ENCODE measurements around the gene RASA3. TPM values are rescaled to one million over a fixed set of nuclear protein-coding genes. Genes with fewer than 3 reads are reported as not detected.

Gene RASA3
- total and polyA plus RNA-seq, 2 of the 4 experiments (the other 2 are of a cell fraction), result 21.0 to 31.4 TPM

GRCh38 chr13:114092468-114092867 is 40.0 kb downstream of the RASA3 start:
- Histone ChIP-seq H3K4me2 (ENCODE audit: low read depth, low read length) (no peak overlapping the region), H2BK120ac (ENCODE audit: low read depth, low read length) (no peak overlapping the region), H3K4me3 (ENCODE audit: insufficient read depth, low read depth, low read length) (no peak overlapping the region), H2AK5ac (ENCODE audit: low read depth, low read length) (no peak overlapping the region), H2BK5ac (ENCODE audit: low read depth, low read length, poor library complexity, severe bottlenecking) (no peak overlapping the region), H3K9ac (ENCODE audit: low read depth, low read length) (no peak overlapping the region), H3K4me1 (ENCODE audit: control insufficient read depth, insufficient read depth, low read length) (peaks cover 11% of the 10 kb centered on the region), H3K9me1 (ENCODE audit: insufficient read depth, low read length) (peaks cover 19% of the 10 kb centered on the region), H2BK20ac (ENCODE audit: low read depth, low read length) (no peak overlapping the region), H3K56ac (ENCODE audit: extremely low read depth, insufficient read depth, low read length) (no peak overlapping the region), H2BK15ac (ENCODE audit: low read depth, low read length) (no peak overlapping the region), H3K36me3 (ENCODE audit: control insufficient read depth, insufficient read depth, low read length) (peaks cover 7% of the 10 kb centered on the region), H3K4ac (ENCODE audit: low read depth, low read length) (no peak overlapping the region), H3K27me3 (ENCODE audit: control insufficient read depth, insufficient read depth, low read length) (no peaks in the 10 kb centered on the region), H2AK9ac (replicated peaks; ENCODE audit: low read depth, low read length, poor library complexity) (no peak overlapping the region), H3K18ac (ENCODE audit: low read depth, low read length) (no peak overlapping the region), H3K27ac (ENCODE audit: insufficient read depth, low read length) (no peak overlapping the region), H2AFZ (replicated peaks; ENCODE audit: low read length, poor library complexity) (no peak overlapping the region), H4K91ac (ENCODE audit: insufficient read depth, low read depth, low read length) (no peak overlapping the region), H3K14ac (replicated peaks; ENCODE audit: low read depth, low read length) (no peak overlapping the region), H3K9me3 (ENCODE audit: control insufficient read depth, insufficient read depth, low read length) (no peaks in the 10 kb centered on the region; the same call in 1 of the 2 replicates), H3K23ac (ENCODE audit: low read depth, low read length) (no peak overlapping the region), H3K79me1 (ENCODE audit: low read depth in 1 of 2, low read length in 2 of 2) (peaks cover 19 to 78% of the 10 kb centered on the region in 2 experiments), H4K5ac (ENCODE audit: low read depth, low read length) (no peak overlapping the region), H4K8ac (ENCODE audit: low read depth in 2 of 2, low read length in 2 of 2) (no peak overlapping the region), H4K20me1 (ENCODE audit: insufficient read depth, low read length) (peaks cover 63% of the 10 kb centered on the region)
- WGBS, 2 experiments (ENCODE audit: extremely low coverage in 2 of 2, insufficient read length in 1 of 2), result no CpG with 5 or more reads among the region's 3 CpGs
- DNase-seq (no peak), ATAC-seq (ENCODE audit: low read depth) (no peak)
- ChIA-PET POLR2A (ENCODE audit: unreplicated experiment) (no interaction called here), CTCF (no interaction called here)
- intact Hi-C loops (cut with micrococcal nuclease), result no loop called here
- TF ChIP-seq SMC3 (IDR thresholded peaks at IDR 0.05; ENCODE audit: low read depth, low read length) (no peak), RAD21 (IDR thresholded peaks at IDR 0.05; ENCODE audit: low read length) (no peak), CHD1 (IDR thresholded peaks at IDR 0.05; ENCODE audit: low read depth, low read length) (no peak), RFX5 (IDR thresholded peaks at IDR 0.05; ENCODE audit: low read depth, low read length) (no peak), MAFK (IDR thresholded peaks at IDR 0.05; ENCODE audit: low read depth, low read length) (no peak), MAZ (IDR thresholded peaks at IDR 0.05; ENCODE audit: borderline replicate concordance, low read depth, low read length) (no peak), RCOR1 (IDR thresholded peaks at IDR 0.05; ENCODE audit: insufficient replicate concordance, low read length) (no peak), CTCF (conservative IDR thresholded peaks at IDR 0.05; ENCODE audit: low read depth, low read length) (no peak), BHLHE40 (IDR thresholded peaks at IDR 0.05; ENCODE audit: low read depth, low read length) (no peak), POLR2A (IDR thresholded peaks at IDR 0.05; ENCODE audit: low read depth, low read length) (no peak), USF2 (IDR thresholded peaks at IDR 0.05; ENCODE audit: low read depth, low read length) (no peak), FOS (IDR thresholded peaks at IDR 0.05; ENCODE audit: low read depth, low read length) (no peak)
- in situ Hi-C loops (cut with MboI; ENCODE audit: low sequenced_read_pairs), result no loop called here
- no TSS peak for BruUV-seq (replicated peaks)
- dilution Hi-C loops (cut with HindIII; ENCODE audit: low sequenced_read_pairs, unreplicated experiment), result no loop called here

All from IMR-90 (cell line).